Adipocyte (in vitro differentiated cells): Measurements from ENCODE around the gene PANK1.

Experiments used
- DNase-seq: peaks from one replicate; pipeline ENCODE4 v3.0.0-alpha.2; 2015; ENCODE audit warnings: low read depth
- H3K27me3 ChIP-seq: replicated peaks from 2 replicates; pipeline ENCODE4 v1.7.0; 2013; ENCODE audit warnings: mild to moderate bottlenecking, low read length, moderate library complexity; ENCODE audit not compliant: control insufficient read depth, insufficient read depth
- H3K36me3 ChIP-seq: 2 replicates; pipeline ENCODE4 v1.7.0; 2013; ENCODE audit warnings: low read length, mild to moderate bottlenecking, moderate library complexity; ENCODE audit not compliant: control insufficient read depth, insufficient read depth, severe bottlenecking
- H3K4me1 ChIP-seq: 2 replicates; pipeline ENCODE4 v1.7.0; 2013; ENCODE audit warnings: mild to moderate bottlenecking, low read length, moderate library complexity; ENCODE audit not compliant: control insufficient read depth, insufficient read depth
- H3K4me3 ChIP-seq: 2 replicates; pipeline ENCODE4 v1.7.0; 2013; ENCODE audit warnings: mild to moderate bottlenecking, low read length, moderate library complexity
- H3K9ac ChIP-seq: 2 replicates; pipeline ENCODE4 v1.7.0; 2013; ENCODE audit warnings: mild to moderate bottlenecking, low read length, moderate library complexity
- H3K9me3 ChIP-seq: 2 replicates; pipeline ENCODE4 v1.7.0; 2013; ENCODE audit warnings: mild to moderate bottlenecking, low read length, moderate library complexity; ENCODE audit not compliant: control insufficient read depth

The PANK1 gene

GRCh38 chr10:89651916-89652573 is 7.0 kb upstream of the PANK1 start:
- no peaks in the 10 kb centered on the region for H3K27me3 ChIP-seq
- no peaks in the 10 kb centered on the region for H3K36me3 ChIP-seq
- H3K4me1 ChIP-seq: peaks cover 2% of the 10 kb centered on the region
- H3K4me3 ChIP-seq: no peak overlapping the region
- peaks cover 5% of the 10 kb centered on the region for H3K9me3 ChIP-seq
- DNase-seq: no peak
- no peak overlapping the region for H3K9ac ChIP-seq

DNA sequence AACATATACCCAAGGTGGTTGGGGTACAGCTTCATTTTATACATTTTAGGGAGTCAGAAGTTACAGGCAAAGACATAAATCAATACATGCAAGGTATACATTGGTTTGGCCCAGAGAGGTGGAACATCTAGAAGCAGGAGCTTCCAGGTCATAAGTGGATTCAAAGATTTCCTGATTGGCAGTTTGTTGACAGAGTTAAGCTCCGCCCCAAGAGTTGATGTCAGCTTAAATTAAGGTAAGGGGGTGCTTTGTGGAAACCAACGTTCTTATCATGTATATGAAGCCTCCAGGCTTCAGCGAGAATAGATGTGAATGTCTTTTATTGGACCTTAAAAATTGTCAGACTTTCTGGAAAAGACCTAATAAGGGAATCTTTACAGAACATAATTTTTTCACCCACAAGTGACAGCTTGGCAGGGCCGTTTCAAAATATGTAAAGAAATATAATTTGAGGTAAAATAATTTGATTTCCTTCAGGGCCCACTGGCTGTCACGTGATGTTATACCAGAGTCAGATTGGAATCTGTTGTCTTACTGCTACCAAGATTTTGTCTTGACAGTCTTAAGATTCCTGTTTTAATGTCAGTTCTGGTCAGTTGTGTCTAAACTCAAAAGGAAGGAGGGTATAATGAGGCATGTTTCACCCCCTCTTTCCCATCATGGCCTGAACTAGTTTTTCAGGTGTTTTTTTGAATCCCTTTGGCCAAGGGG is 6.3 kb upstream of the PANK1 start:
- H3K36me3 ChIP-seq: no peaks in the 10 kb centered on the region
- peaks cover 5% of the 10 kb centered on the region for H3K9me3 ChIP-seq
- H3K9ac ChIP-seq: no peak overlapping the region
- no peak for DNase-seq
- H3K4me3 ChIP-seq: no peak overlapping the region
- no peaks in the 10 kb centered on the region for H3K27me3 ChIP-seq
- H3K4me1 ChIP-seq: peaks cover 2% of the 10 kb centered on the region

DNA sequence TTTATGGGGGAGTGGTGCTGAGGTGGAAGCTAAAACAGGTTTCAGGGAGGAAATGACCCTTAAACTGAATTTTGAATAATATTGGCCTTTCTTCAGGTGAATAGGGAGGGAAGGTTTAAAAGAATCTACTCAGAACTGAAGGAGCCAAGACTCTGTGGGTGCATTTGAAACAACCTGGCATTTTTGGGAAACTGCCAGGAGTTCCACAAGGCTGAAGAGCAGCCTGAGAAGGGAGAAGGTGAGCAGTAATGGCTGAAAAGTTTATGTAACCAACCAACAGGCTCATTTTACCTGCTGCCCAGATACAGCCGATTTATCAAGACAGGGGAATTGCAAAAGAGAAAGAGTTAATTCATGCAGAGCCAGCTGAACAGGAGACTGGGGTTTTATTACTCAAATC is 4.0 kb upstream of the PANK1 start:
- no peaks in the 10 kb centered on the region for H3K27me3 ChIP-seq
- H3K9ac ChIP-seq: no peak overlapping the region
- DNase-seq: no peak
- H3K9me3 ChIP-seq: peaks cover 5% of the 10 kb centered on the region
- H3K4me3 ChIP-seq: no peak overlapping the region
- no peaks in the 10 kb centered on the region for H3K36me3 ChIP-seq
- peaks cover 10% of the 10 kb centered on the region for H3K4me1 ChIP-seq

- Histone ChIP-seq H3K9ac (no peak overlapping the region), H3K27me3 (no peaks in the 10 kb centered on the region), H3K9me3 (peaks cover 5% of the 10 kb centered on the region), H3K4me3 (no peak overlapping the region), H3K36me3 (no peaks in the 10 kb centered on the region), H3K4me1 (peaks cover 14% of the 10 kb centered on the region)
- no peak for DNase-seq
Observed at GRCh38 chr10:89648074-89648473, 3.0 kb upstream of the PANK1 start.

DNA sequence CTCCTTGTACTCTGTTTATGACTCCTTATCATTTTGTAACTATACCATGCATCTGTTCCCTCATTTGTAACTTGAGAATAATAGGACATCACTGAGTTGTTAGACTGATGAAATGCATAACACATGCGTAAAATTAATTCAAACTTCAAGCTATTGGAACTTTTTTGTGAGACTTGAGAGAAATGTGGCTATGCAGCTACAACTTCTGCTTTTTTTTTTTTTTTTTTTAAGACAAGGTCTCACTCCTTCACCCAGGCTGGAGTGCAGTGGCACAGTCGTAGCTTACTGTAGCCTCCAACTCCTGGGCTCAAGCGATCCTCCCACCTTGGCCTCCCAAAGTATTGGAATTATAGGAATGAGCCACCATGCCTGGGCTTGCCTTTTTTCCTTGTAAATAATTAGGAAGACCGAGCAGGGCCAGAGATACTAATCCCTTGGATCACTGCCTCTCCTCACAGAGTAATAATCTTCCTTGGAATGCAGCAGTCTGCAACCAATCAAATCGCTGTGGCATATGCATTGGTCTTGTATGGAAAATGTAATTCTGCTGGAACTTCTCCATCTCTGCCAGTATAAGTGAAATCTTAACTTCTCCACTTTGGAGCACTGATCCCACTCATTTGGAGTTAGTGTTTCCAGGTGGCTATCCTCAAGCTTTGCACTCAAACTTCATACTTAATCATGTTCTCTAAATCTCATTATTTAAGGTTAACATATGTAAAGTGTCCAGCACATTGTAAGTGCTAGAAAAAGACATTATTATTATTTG is 2.0 kb upstream of the PANK1 start:
- H3K4me1 ChIP-seq: peaks cover 19% of the 10 kb centered on the region
- no peaks in the 10 kb centered on the region for H3K27me3 ChIP-seq
- no peak overlapping the region for H3K9ac ChIP-seq
- no peaks in the 10 kb centered on the region for H3K36me3 ChIP-seq
- no peak overlapping the region for H3K4me3 ChIP-seq
- no peak for DNase-seq
- peaks cover 5% of the 10 kb centered on the region for H3K9me3 ChIP-seq

- Histone ChIP-seq H3K36me3 (no peaks in the 10 kb centered on the region), H3K27me3 (no peaks in the 10 kb centered on the region), H3K4me3 (peak overlapping the region; percentile 80), H3K4me1 (peaks cover 24% of the 10 kb centered on the region), H3K9ac (peak overlapping the region; percentile 92), H3K9me3 (peaks cover 5% of the 10 kb centered on the region)
- no peak for DNase-seq
Observed at GRCh38 chr10:89645742-89646172, 715 bp upstream of the PANK1 start.

- peak overlapping the region; percentile 92 for H3K9ac ChIP-seq
- peak overlapping the region; percentile 80 for H3K4me3 ChIP-seq
- H3K36me3 ChIP-seq: no peaks in the 10 kb centered on the region
- H3K4me1 ChIP-seq: peaks cover 31% of the 10 kb centered on the region
- peaks cover 5% of the 10 kb centered on the region for H3K9me3 ChIP-seq
- DNase-seq: no peak
- H3K27me3 ChIP-seq: no peaks in the 10 kb centered on the region
Observed at GRCh38 chr10:89644691-89644966, 413 bp downstream of the PANK1 start.

GRCh38 chr10:89643812-89644690 is 991 bp downstream of the PANK1 start:
- Histone ChIP-seq H3K27me3 (no peaks in the 10 kb centered on the region), H3K9me3 (peaks cover under 1% of the 10 kb centered on the region), H3K9ac (peak overlapping the region; percentile 92)

GRCh38 chr10:89643431-89643811 is 1.6 kb downstream of the PANK1 start:
- DNase-seq: no peak
- Histone ChIP-seq H3K36me3 (peaks cover 5% of the 10 kb centered on the region), H3K27me3 (no peaks in the 10 kb centered on the region), H3K9me3 (no peaks in the 10 kb centered on the region), H3K4me1 (peaks cover 31% of the 10 kb centered on the region), H3K4me3 (peak overlapping the region; percentile 80), H3K9ac (peak overlapping the region; percentile 68)

More at GRCh38 chr10:89643812-89644690, 991 bp downstream of the PANK1 start:
- H3K4me3 ChIP-seq: peak overlapping the region; percentile 80
- H3K36me3 ChIP-seq: no peaks in the 10 kb centered on the region
- peak; percentile 97 for DNase-seq
- H3K4me1 ChIP-seq: peaks cover 31% of the 10 kb centered on the region

DNA sequence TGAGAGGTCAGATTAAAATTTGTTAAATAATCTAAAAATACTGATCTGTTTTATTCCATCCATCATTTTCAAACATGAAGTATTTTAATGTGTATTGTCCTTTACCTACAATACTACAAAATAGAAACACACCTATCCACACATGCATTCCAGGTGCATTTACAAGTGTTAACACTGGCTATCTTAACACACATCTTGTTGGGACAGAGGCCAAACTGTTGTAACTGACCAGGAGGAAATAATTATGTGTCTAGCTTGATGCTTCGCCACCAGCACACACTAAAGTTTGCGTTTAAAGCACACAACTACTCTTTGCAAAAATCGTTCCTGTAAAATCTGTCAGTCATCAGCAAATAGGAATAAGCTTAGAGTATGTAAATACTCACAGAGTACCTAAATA is 2.8 kb downstream of the PANK1 start:
- H3K27me3 ChIP-seq: no peaks in the 10 kb centered on the region
- no peak for DNase-seq
- peaks cover 31% of the 10 kb centered on the region for H3K4me1 ChIP-seq
- peak overlapping the region; percentile 68 for H3K9ac ChIP-seq
- H3K4me3 ChIP-seq: peak overlapping the region; percentile 80
- peaks cover 5% of the 10 kb centered on the region for H3K36me3 ChIP-seq
- no peaks in the 10 kb centered on the region for H3K9me3 ChIP-seq

DNA sequence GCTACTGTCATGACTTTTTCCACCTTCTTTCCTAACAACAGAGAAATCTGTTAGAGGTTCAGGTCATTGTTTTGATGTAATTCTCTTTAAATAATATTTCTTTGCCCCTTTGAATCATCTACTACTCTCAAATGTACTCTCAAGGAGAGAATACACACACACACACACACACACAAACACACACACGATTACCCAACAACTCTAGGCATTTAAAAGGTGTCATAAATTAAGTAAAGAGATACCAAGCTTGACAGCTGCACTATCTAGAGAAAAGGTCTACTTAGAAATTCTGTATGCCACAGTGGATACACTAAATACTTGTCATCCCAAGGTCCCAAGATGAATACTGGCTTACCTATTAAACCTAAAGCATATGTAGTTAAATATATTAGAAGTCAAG is 4.8 kb downstream of the PANK1 start:
- Histone ChIP-seq H3K9ac (no peak overlapping the region), H3K4me1 (peaks cover 23% of the 10 kb centered on the region), H3K9me3 (no peaks in the 10 kb centered on the region), H3K36me3 (peaks cover 5% of the 10 kb centered on the region), H3K27me3 (no peaks in the 10 kb centered on the region), H3K4me3 (peak overlapping the region; percentile 37)
- no peak for DNase-seq
